Measurements from ENCODE around the gene TSPAN11. TPM values are rescaled to one million over a fixed set of nuclear protein-coding genes. Genes with fewer than 3 reads are reported as not detected.

The TSPAN11 gene
- total and polyA plus RNA-seq, 2 of the 8 experiments (the other 6 are each of a cell fraction or from before 2014, with no cell fraction given) = 3.9 to 8.2 TPM

DNA sequence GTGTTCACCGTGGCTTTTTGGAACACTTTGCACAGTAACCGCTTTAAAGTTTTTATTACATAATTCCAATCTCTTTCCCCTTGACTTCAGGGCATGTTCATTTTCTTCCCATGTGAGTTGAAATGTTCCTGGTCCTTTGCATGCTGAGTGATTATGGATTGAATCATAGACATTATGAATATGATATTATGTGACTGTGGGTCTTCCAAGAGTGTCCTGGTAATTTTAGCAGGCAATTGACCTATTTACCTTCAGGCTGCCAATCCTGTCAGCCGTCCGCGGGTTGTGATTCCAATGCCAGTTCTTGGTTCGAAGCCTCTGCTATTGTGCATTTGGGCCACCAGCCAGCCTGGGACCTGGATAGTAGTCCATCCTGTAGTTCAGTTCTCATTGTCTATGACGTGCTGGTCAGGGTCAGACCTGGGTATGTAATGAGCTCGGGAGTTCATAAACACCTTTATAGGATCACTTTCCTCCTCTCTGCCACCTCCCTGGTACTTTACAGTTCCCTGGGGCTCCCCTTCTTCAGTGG lies 114.6 kb downstream of the TSPAN11 start:
- DNase-seq (ENCODE audit: low read depth in 1 of 2, low spot score in 2 of 2) = no peak
- Histone ChIP-seq H2BK5ac (ENCODE audit: low read depth, low read length) (no peak overlapping the region), H2BK12ac (ENCODE audit: low read depth, low read length) (no peak overlapping the region), H3K27ac (ENCODE audit: low read depth, low read length) (no peak overlapping the region), H3K4me2 (ENCODE audit: insufficient read depth in 1 of 2, low read depth in 2 of 2, low read length in 2 of 2) (no peak overlapping the region), H3K36me3 (ENCODE audit: control insufficient read depth in 2 of 4, insufficient read depth in 4 of 4, low read length in 3 of 4) (no peaks in the 10 kb centered on the region), H3K4ac (replicated peaks; ENCODE audit: insufficient read length, low read depth, low read length) (no peak overlapping the region), H3K4me3 (ENCODE audit: extremely low read depth in 1 of 4, insufficient read depth in 2 of 4, low read depth in 3 of 4, low read length in 4 of 4) (no peak overlapping the region), H3K23me2 (ENCODE audit: low read depth, low read length) (no peaks in the 10 kb centered on the region), H2BK20ac (ENCODE audit: low read length) (no peak overlapping the region), H2BK120ac (replicated peaks; ENCODE audit: low read depth, low read length) (no peak overlapping the region), H3K27me3 (replicated peaks in 1 of 4; ENCODE audit: control insufficient read depth in 3 of 4, extremely low read depth in 1 of 4, insufficient read depth in 3 of 4, low read length in 3 of 4) (no peaks in the 10 kb centered on the region), H4K91ac (replicated peaks; ENCODE audit: insufficient read length, low read length) (no peak overlapping the region), H2BK15ac (ENCODE audit: low read length) (no peak overlapping the region), H3K14ac (ENCODE audit: insufficient read length) (no peak overlapping the region), H4K20me1 (replicated peaks in 1 of 2; ENCODE audit: control insufficient read depth in 1 of 2, insufficient read depth in 2 of 2, low read length in 2 of 2) (no peaks in the 10 kb centered on the region), H4K8ac (ENCODE audit: extremely low read depth, insufficient read depth, low read length) (no peak overlapping the region), H2AFZ (ENCODE audit: low read length) (no peak overlapping the region), H3K4me1 (replicated peaks in 1 of 4; ENCODE audit: control insufficient read depth in 3 of 4, insufficient read depth in 4 of 4, low read length in 3 of 4) (no peaks in the 10 kb centered on the region), H3K79me1 (ENCODE audit: low read depth, low read length) (no peaks in the 10 kb centered on the region), H3K56ac (replicated peaks; ENCODE audit: insufficient read length, low read depth, low read length) (no peak overlapping the region), H3K9ac (replicated peaks in 1 of 4; ENCODE audit: extremely low read depth in 1 of 4, low read depth in 3 of 4, low read length in 3 of 4) (no peak overlapping the region), H3K9me3 (ENCODE audit: insufficient read depth in 2 of 2, low read depth in 1 of 2, low read length in 1 of 2) (no peaks in the 10 kb centered on the region), H4K5ac (ENCODE audit: insufficient read length, low read depth, low read length) (no peak overlapping the region), H3K23ac (ENCODE audit: insufficient read length) (no peak overlapping the region), H3K79me2 (ENCODE audit: control insufficient read depth in 1 of 2, insufficient read depth in 2 of 2, low read length in 2 of 2) (no peaks in the 10 kb centered on the region), H3K18ac (ENCODE audit: extremely low read depth, low read length) (no peak overlapping the region), H2AK5ac (ENCODE audit: low read depth, low read length) (no peak overlapping the region)
- WGBS, 2 experiments (ENCODE audit: extremely low coverage in 1 of 2, insufficient coverage in 1 of 2, insufficient read length in 1 of 2, insufficient replicate concordance in 2 of 2, low coverage in 1 of 2, low lambda C conversion rate in 2 of 2, missing lambda C conversion rate in 1 of 2) = 93% methylated on average over 8 of the region's 8 CpGs; no CpG with 5 or more reads in 1 of the 2 experiments
- TF ChIP-seq SP2 (IDR thresholded peaks at IDR 0.05; ENCODE audit: low read length) (no peak), GABPA (IDR thresholded peaks at IDR 0.05; ENCODE audit: borderline replicate concordance, insufficient read depth, low read length) (no peak), KDM5A (IDR thresholded peaks at IDR 0.05; ENCODE audit: low read length) (no peak), TCF12 (IDR thresholded peaks at IDR 0.05; ENCODE audit: low read depth, low read length) (no peak), YY1 (IDR thresholded peaks at IDR 0.05; ENCODE audit: low read depth, low read length) (no peak), NANOG (IDR thresholded peaks at IDR 0.05; ENCODE audit: insufficient read depth, low read depth, low read length, poor library complexity, severe bottlenecking) (no peak), RAD21 (IDR thresholded peaks at IDR 0.05 in 1 of 2, conservative IDR thresholded peaks at IDR 0.05 in 1 of 2; ENCODE audit: low read depth in 2 of 2, low read length in 2 of 2) (no peak), SP1 (IDR thresholded peaks at IDR 0.05; ENCODE audit: low read depth, low read length) (no peak)
- TF ChIP-seq, protein P1, sequence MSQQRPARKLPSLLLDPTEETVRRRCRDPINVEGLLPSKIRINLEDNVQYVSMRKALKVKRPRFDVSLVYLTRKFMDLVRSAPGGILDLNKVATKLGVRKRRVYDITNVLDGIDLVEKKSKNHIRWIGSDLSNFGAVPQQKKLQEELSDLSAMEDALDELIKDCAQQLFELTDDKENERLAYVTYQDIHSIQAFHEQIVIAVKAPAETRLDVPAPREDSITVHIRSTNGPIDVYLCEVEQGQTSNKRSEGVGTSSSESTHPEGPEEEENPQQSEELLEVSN (IDR thresholded peaks at IDR 0.05) = no peak
- ChIA-PET CTCF (ENCODE audit: partially characterized antibody) (interaction anchor here (1.6 kb wide), 1 partner anchor 195 kb away, joined by 3 read pairs; no protein-coding TSS in a partner anchor), POLR2A (ENCODE audit: partially characterized antibody) (no interaction called here)
- FAIRE-seq = no peak

All from H1 (cell line).